Muscle of arm (tissue), 14 donors: Measurements from ENCODE around the gene PMP22. TPM values are rescaled to one million over a fixed set of nuclear protein-coding genes. Genes with fewer than 3 reads are reported as not detected.

ENCODE experiments used
- DNase-seq: peaks from one replicate; pipeline ENCODE4 v3.0.0-alpha.2; 2013
- long read RNA-seq, 11 donors: transcript quantifications; one replicate each; lab custom pipeline, GENCODE V29; 2026
- polyA plus RNA-seq, 12 donors: library from polyadenylated mRNA; unstranded; fragments of 120-200 nt; gene quantifications; one replicate each; pipeline ENCODE4 v1.2.1, GENCODE V29; 2013; ENCODE audit not compliant: insufficient read length in 12 of 12

PMP22 gene
- 1,000 to 10,000 TPM in 1 of 12 donors, 100 to 1,000 TPM in 11; 187 to 1,040 (median 249) TPM for polyA plus RNA-seq
- long read RNA-seq, donor 1, transcript PMP22-201 (5 exons, 1,861 nt): minor isoform, 8 of 74 reads
- long read RNA-seq, donor 1, transcript PMP22-203 (5 exons, 1,817 nt): major isoform, 42 of 74 reads
- long read RNA-seq, donor 1, partial matches to known transcripts: 22 of 74 reads
- long read RNA-seq, donor 1, other reads (novel, unspliced or antisense): 0 of 74 reads
- long read RNA-seq, donor 2, transcript PMP22-203 (5 exons, 1,817 nt): major isoform, 123 of 160 reads
- long read RNA-seq, donor 2, partial matches to known transcripts: 35 of 160 reads
- long read RNA-seq, donor 2, other reads (novel, unspliced or antisense): 0 of 160 reads
- long read RNA-seq, donor 3, transcript PMP22-203 (5 exons, 1,817 nt): major isoform, 60 of 76 reads
- long read RNA-seq, donor 3, partial matches to known transcripts: 11 of 76 reads
- long read RNA-seq, donor 3, other reads (novel, unspliced or antisense): 0 of 76 reads
- long read RNA-seq, donor 4, transcript PMP22-203 (5 exons, 1,817 nt): major isoform, 33 of 61 reads
- long read RNA-seq, donor 4, partial matches to known transcripts: 23 of 61 reads
- long read RNA-seq, donor 4, other reads (novel, unspliced or antisense): 0 of 61 reads
- long read RNA-seq, donor 5, transcript PMP22-203 (5 exons, 1,817 nt): major isoform, 117 of 146 reads
- long read RNA-seq, donor 5, partial matches to known transcripts: 26 of 146 reads
- long read RNA-seq, donor 5, other reads (novel, unspliced or antisense): 0 of 146 reads
- long read RNA-seq, donor 6, transcript PMP22-203 (5 exons, 1,817 nt): major isoform, 66 of 81 reads
- long read RNA-seq, donor 6, partial matches to known transcripts: 12 of 81 reads
- long read RNA-seq, donor 6, other reads (novel, unspliced or antisense): 0 of 81 reads
- long read RNA-seq, donor 7, transcript PMP22-203 (5 exons, 1,817 nt): major isoform, 50 of 69 reads
- long read RNA-seq, donor 7, partial matches to known transcripts: 13 of 69 reads
- long read RNA-seq, donor 7, other reads (novel, unspliced or antisense): 0 of 69 reads
- long read RNA-seq, donor 8, transcript PMP22-203 (5 exons, 1,817 nt): major isoform, 121 of 158 reads
- long read RNA-seq, donor 8, partial matches to known transcripts: 29 of 158 reads
- long read RNA-seq, donor 8, other reads (novel, unspliced or antisense): 0 of 158 reads
- long read RNA-seq, donor 9, transcript PMP22-203 (5 exons, 1,817 nt): major isoform, 71 of 95 reads
- long read RNA-seq, donor 9, partial matches to known transcripts: 16 of 95 reads
- long read RNA-seq, donor 9, other reads (novel, unspliced or antisense): 0 of 95 reads
- long read RNA-seq, donor 10, transcript PMP22-203 (5 exons, 1,817 nt): major isoform, 109 of 143 reads
- long read RNA-seq, donor 10, partial matches to known transcripts: 29 of 143 reads
- long read RNA-seq, donor 10, other reads (novel, unspliced or antisense): 0 of 143 reads
- long read RNA-seq, donor 11, transcript PMP22-203 (5 exons, 1,817 nt): major isoform, 138 of 196 reads
- long read RNA-seq, donor 11, transcript PMP22-204 (4 exons, 571 nt): minor isoform, 5 of 196 reads
- long read RNA-seq, donor 11, transcript PMP22-201 (5 exons, 1,861 nt): minor isoform, 6 of 196 reads
- long read RNA-seq, donor 11, partial matches to known transcripts: 45 of 196 reads
- long read RNA-seq, donor 11, other reads (novel, unspliced or antisense): 0 of 196 reads

DNA sequence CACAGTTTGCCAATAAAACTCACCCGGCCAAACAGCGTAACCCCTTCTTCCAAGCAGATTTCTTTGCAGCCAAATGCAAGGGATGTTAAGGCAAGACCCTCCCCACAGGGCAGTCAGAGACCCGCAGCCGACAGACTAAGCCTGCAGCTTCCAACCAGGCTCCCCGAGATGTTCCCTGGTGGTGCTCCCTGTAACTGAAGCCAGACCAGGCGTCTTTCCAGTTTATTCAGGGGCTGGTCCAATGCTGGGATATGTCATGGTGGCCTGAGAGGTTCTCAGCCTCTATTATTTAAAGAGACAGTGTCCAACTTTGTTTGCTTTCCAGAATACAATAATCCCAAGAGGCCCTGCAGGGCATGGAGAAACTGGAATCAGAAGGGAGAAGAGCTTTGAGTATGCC is at the start of gene PMP22:
TSS of gene PMP22 (minus strand) at position 196 of the 400 bp plus-strand sequence. CDS start 4,599 bp downstream, outside the sequence.
- peak; percentile 85 for DNase-seq

DNA sequence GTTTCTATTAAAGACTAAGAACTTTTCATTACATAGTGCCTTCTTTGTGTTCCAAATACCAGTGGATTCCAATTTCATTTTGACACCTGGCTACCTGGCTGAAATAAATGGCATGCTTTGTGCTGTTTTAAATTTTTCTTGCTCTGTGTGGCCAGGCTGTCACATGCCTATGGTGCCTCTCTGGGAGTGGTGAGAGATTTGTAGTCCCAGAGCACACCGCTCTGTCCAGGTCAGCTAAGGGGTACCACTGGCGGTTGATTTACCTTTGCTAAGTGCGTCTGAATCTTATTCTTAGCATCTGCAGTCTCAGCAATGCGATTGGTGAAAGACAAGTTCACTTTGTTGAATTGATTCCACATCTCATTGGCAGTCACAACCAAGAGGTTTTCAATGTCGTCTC is 46.9 kb upstream of the PMP22 start:
- no peak for DNase-seq

DNA sequence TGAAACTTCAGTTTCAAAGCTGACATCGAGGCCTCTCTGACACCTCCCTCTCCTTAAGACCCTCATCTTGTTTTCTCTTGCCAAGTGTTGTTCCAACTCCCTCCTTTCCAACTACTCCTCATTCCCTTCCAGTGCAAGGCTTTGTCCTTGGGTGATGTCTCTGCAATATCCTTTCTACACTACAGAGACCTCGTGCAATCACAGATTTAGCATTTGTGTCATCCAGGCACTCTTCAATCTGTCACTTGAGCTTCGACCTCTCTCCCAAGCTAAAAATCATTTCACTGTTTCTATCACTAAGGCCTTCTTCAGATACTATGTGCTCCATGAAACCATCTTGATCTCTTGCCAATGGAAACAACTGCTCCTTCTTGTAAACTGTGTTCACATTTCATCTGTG is 44.7 kb upstream of the PMP22 start:
- no peak for DNase-seq

GRCh38 chr17:15309236-15309635 is 44.1 kb upstream of the PMP22 start:
- no peak for DNase-seq

- no peak for DNase-seq
Observed at GRCh38 chr17:15308758-15309157, 43.6 kb upstream of the PMP22 start.

- DNase-seq: no peak
Observed at GRCh38 chr17:15307710-15308111, 42.6 kb upstream of the PMP22 start.

- DNase-seq: no peak
Observed at GRCh38 chr17:15303851-15304250, 38.7 kb upstream of the PMP22 start.

- DNase-seq: no peak
Observed at GRCh38 chr17:15303268-15303667, 38.1 kb upstream of the PMP22 start.

DNA sequence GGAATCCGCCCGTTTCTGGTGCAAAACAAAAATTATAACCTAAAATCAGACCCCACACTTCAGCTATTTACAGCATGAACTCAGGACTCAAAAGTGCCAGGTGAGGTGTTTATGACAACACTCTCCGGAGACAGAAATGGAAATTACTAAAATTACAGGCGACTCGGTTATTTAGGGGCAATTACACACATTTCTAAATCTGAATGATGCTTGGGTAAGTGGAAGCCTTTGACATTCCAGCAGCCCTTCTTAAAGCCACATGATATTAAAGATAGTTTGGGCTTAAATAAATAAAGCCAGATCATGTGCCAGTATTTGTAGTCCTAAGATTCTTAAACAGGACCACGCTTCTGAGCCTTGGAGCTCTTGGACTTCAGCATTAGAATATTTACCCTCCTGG is 36.7 kb upstream of the PMP22 start:
- no peak for DNase-seq

GRCh38 chr17:15298176-15298575 is 33.0 kb upstream of the PMP22 start:
- DNase-seq: no peak

GRCh38 chr17:15293558-15293957 is 28.4 kb upstream of the PMP22 start:
- DNase-seq: no peak

- no peak for DNase-seq
Observed at GRCh38 chr17:15291674-15292361, 26.7 kb upstream of the PMP22 start.

- DNase-seq: no peak
Observed at GRCh38 chr17:15290605-15291004, 25.5 kb upstream of the PMP22 start.

- no peak for DNase-seq
Observed at GRCh38 chr17:15289285-15290183, 24.4 kb upstream of the PMP22 start.

DNA sequence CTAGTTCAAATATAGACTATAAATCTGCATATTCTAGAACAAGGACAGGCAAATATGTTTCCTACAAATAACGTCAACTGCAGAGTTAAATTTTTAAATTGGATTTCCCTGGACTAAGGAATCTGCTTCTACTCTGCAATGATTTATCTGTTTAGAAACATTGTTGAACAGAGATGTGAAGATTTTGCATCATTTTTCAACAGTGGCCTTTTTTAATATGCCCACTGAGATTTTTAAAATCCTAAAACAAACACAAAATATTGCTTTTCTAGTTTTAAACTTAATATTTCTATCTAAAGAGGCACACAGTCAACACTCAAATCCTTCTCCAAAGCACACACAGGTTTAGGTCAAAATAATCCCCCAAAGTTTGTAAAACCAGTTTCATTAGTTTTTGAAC is 23.7 kb upstream of the PMP22 start:
- DNase-seq: no peak

DNA sequence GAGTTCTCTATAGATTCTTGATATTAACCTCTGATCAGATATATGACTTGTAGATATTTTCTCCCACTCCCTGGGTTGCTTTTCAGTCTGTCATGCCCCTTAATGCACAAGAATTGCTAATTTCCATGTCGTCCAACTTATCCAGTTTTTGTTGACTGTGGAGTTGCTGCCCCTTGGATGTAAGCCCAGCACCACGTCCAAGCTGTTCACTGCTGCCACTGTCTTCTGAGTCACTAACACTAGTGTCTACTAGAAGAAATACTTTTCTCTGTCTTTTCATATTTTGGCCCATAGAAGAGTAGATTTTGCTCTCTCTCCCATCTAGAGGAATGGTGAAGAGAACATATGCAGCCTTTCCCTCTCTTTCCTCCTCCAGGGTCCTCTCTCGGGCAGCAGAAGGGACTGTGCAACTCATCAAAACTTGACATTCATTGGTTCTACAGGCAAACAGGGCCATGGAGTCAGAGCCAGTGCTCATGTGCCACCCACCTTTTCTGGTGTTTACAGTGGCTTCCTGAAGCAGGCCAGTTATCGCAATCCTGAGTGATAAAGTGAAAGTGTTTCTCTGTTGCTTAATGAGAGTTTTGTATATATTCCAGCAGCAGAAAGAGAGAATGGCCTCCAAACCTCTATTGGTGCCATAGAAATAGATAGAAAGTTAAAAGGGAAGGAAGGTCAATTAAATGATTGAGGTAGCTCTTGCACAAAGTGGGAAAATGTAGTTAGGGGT is 22.6 kb upstream of the PMP22 start:
- no peak for DNase-seq

DNA sequence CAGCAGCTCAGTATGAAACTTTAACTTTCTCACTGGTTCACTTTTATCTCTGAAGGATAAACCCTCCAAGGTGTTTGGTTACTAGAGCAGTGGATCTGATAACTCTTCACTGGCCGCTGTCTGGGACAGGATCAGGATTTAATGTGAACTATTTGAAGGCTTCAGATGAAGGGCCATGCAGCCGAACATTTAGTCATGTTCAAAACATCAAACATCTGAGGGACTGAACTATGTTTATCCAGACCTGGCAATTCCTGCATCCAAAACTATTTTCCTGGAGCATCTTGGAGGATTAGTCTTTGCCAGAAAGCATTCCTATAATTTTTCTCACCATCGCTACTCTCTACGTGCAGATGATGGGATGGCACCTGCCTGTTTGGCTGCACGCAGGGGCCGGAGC is 20.3 kb upstream of the PMP22 start:
- no peak for DNase-seq

DNA sequence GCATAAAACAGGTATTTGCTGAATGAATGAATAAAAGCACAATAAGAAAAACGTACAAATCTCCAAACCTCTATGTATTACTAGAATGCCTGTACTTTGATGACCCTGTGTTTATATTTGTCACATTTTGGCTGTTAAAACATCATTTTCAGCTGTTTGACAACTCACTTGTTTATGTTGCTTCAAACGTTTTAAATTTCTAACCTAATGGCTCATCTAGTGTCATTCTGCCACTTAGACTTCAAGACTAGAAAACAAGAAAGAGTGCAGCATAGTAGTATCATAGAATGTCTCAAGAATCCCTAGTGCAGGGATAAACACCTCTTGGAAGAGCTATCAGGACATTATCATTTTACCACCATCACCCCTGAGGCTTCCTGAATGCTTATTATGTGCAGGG is 19.4 kb upstream of the PMP22 start:
- no peak for DNase-seq

DNA sequence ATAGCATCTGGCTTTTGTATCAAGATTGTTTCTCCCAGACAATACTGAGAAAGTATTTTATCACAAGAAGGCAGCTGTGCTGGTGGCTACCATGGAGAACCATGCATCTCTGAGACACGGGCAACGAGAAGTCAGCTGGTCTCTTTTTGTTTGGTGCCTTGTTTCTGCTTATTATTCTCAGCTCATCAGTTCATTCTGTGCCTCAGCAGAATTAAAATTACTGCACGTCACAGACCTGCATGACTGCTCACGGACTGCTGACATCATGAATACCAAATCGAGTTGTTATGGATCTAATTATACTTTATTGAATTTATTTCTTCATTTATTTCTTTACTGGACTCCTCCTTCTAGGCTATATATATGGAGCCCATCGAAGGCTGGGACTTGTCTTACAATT is 19.0 kb upstream of the PMP22 start:
- no peak for DNase-seq
